Epithelial cell of esophagus (primary cell): ENCODE data around the gene DISP2.

Experiments used
- DNase-seq: peaks from one replicate; pipeline ENCODE4 v3.0.0; 2010; ENCODE audit warnings: low read depth
- H3K4me3 ChIP-seq: 2 replicates; pipeline ENCODE4 v1.5.1; 2011; ENCODE audit warnings: mild to moderate bottlenecking, low read length, control low read depth
- CTCF ChIP-seq: IDR thresholded peaks from 2 replicates; pipeline ENCODE4 v1.5.1; 2011; ENCODE audit warnings: low read depth, mild to moderate bottlenecking, low read length, control low read depth, inconsistent platforms; ENCODE audit not compliant: insufficient read depth; ENCODE audit errors: missing control alignments

DISP2 gene

GRCh38 chr15:40357723-40358470 lies at the start of gene DISP2:
TSS of gene DISP2 (plus strand) at chr15:40358219. CDS start at chr15:40358322, 103 bp downstream.
- peak; percentile 80 for DNase-seq
- no peak for TF ChIP-seq CTCF
- peak within 1 kb of the TSS; percentile 40 for H3K4me3 ChIP-seq

- no peak for DNase-seq
- H3K4me3 ChIP-seq: no peak overlapping the region
- TF ChIP-seq CTCF: no peak
Observed at GRCh38 chr15:40309344-40309862, 48.6 kb upstream of the DISP2 start.

GRCh38 chr15:40310001-40310959 lies 47.7 kb upstream of the DISP2 start:
- no peak overlapping the region for H3K4me3 ChIP-seq
- peak; percentile 57 for TF ChIP-seq CTCF
- DNase-seq: peak; percentile 44

- TF ChIP-seq CTCF: no peak
- DNase-seq: no peak
- H3K4me3 ChIP-seq: no peak overlapping the region
Observed at GRCh38 chr15:40310993-40311392, 47.0 kb upstream of the DISP2 start.

GRCh38 chr15:40312370-40313158 lies 45.5 kb upstream of the DISP2 start:
- no peak for TF ChIP-seq CTCF
- no peak overlapping the region for H3K4me3 ChIP-seq
- no peak for DNase-seq
